PFSK-1 (cell line): ENCODE data around the gene PPA2.

Source experiments
- POLR2AphosphoS5 ChIP-seq: IDR thresholded peaks from 2 replicates; pipeline ENCODE4 v1.6.1; 2012; ENCODE audit warnings: low read depth, mild to moderate bottlenecking, control low read depth, low read length, moderate library complexity
- SIN3A ChIP-seq: IDR thresholded peaks from 2 replicates; pipeline ENCODE4 v1.6.1; 2012; ENCODE audit warnings: mild to moderate bottlenecking, low read length, moderate library complexity, borderline replicate concordance; ENCODE audit not compliant: insufficient read depth

GRCh38 chr4:105415281-105415744, 58.5 kb downstream of the PPA2 start:
- TF ChIP-seq POLR2AphosphoS5: no peak
- no peak for TF ChIP-seq SIN3A
